K562 (cell line): ENCODE data around the gene ANXA1. TPM values are rescaled to one million over a fixed set of nuclear protein-coding genes. Genes with fewer than 3 reads are reported as not detected.
A peak's percentile ranks its signal among the peaks of the same experiment; 100 is the strongest.

Experiments used
- ATAC-seq: fragments of 200-7000 bp; cut with Tn5 transposase; 3 replicates; pipeline ENCODE4 v1.9.1; 2020; ENCODE audit warnings: moderate library complexity
- BruUV-seq: library from RNA; stranded (reverse); fragments of 400-500 nt; replicated peaks from 2 replicates; lab custom pipeline; 2021; lab: Mats Ljungman, UMichigan
- CTCF ChIA-PET: fragments of 300-600 bp; formaldehyde crosslinking; extraction: SDS; loops from one replicate; lab custom pipeline; 2021; ENCODE audit warnings: low intra/inter-chr PET ratio; lab: Yijun Ruan, JAX
- POLR2A ChIA-PET: fragments of 300-600, 350-650 bp; sonication (Branson Sonifier 250); formaldehyde crosslinking; extraction: SDS; loops from one replicate; lab custom pipeline; 2021; ENCODE audit warnings: antibody characterized with exemption, inconsistent platforms; lab: Yijun Ruan, JAX
- DNase-seq, 4 experiments: peaks; one replicate each; pipeline versions ENCODE4 v3.0.0 to v3.0.0-alpha.2; 2011 to 2018; ENCODE audit warnings: low spot score in 3 of 4, mixed read lengths in 3 of 4; ENCODE audit errors: extremely low read depth in 1 of 4
- FAIRE-seq: peaks from 2 replicates; lab custom pipeline; 2011; peaks lifted over from hg19 to GRCh38; lab: Jason Lieb, UNC
- H2AFZ ChIP-seq: 2 replicates; pipeline ENCODE4 v1.6.0; 2011; ENCODE audit warnings: low read depth, low read length, control low read depth, inconsistent platforms
- H3K27ac ChIP-seq: fragments of 200-600 bp; 3 replicates; pipeline ENCODE4 v1.8.0; 2011; ENCODE audit warnings: low read depth, mild to moderate bottlenecking, control low read depth, inconsistent platforms, low read length, moderate library complexity, mixed read lengths; ENCODE audit errors: extremely low read depth
- H3K27me3 ChIP-seq, 2 experiments: fragments of 300-600 bp in 1 of 2; 2 replicates in 1 of 2; 3 replicates in 1 of 2; pipeline versions ENCODE4 v1.6.0 to v1.8.0; 2011; ENCODE audit warnings: inconsistent platforms in 2 of 2, low read length in 2 of 2, mild to moderate bottlenecking in 1 of 2, mixed read lengths in 1 of 2, moderate library complexity in 1 of 2; ENCODE audit not compliant: control insufficient read depth in 2 of 2, insufficient read depth in 2 of 2
- H3K36me3 ChIP-seq: fragments of 300-600 bp; 3 replicates; pipeline ENCODE4 v1.8.0; 2011; ENCODE audit warnings: mild to moderate bottlenecking, low read length, inconsistent platforms; ENCODE audit not compliant: control insufficient read depth, insufficient read depth
- H3K4me1 ChIP-seq, 2 experiments: fragments of 200-600 bp in 1 of 2; replicated peaks in 1 of 2; 2 replicates in 1 of 2; 3 replicates in 1 of 2; pipeline versions ENCODE4 v1.5.1 to v1.8.0; 2011; ENCODE audit warnings: inconsistent platforms in 2 of 2, low read length in 2 of 2, mild to moderate bottlenecking in 1 of 2, mixed read lengths in 1 of 2, moderate library complexity in 1 of 2; ENCODE audit not compliant: control insufficient read depth in 2 of 2, insufficient read depth in 2 of 2
- H3K4me2 ChIP-seq: 2 replicates; pipeline ENCODE4 v1.6.1; 2011; ENCODE audit warnings: low read length, control low read depth, inconsistent platforms, mixed read lengths; ENCODE audit not compliant: insufficient read depth
- H3K4me3 ChIP-seq: fragments of 200-600 bp; sonication (generic), shearing (Covaris generic); 2 replicates; pipeline ENCODE4 v1.5.1; 2016; ENCODE audit warnings: control low read depth, inconsistent platforms
- H3K79me2 ChIP-seq: fragments of 200-600 bp; 3 replicates; pipeline ENCODE4 v1.8.0; 2011; ENCODE audit warnings: low read length, inconsistent platforms; ENCODE audit not compliant: control insufficient read depth, insufficient read depth
- H3K9ac ChIP-seq, 2 experiments: 2 replicates each; pipeline versions ENCODE4 v1.6.0 to v1.6.1; 2011; ENCODE audit warnings: low read depth in 2 of 2, low read length in 2 of 2, control low read depth in 1 of 2, inconsistent platforms in 1 of 2, mild to moderate bottlenecking in 1 of 2, mixed read lengths in 1 of 2; ENCODE audit not compliant: insufficient read depth in 1 of 2
- H3K9me1 ChIP-seq: one replicate; pipeline ENCODE4 v1.6.0; 2011; ENCODE audit warnings: inconsistent platforms, mild to moderate bottlenecking, low read length, moderate library complexity; ENCODE audit not compliant: control insufficient read depth, insufficient read depth
- H3K9me3 ChIP-seq: replicated peaks from 2 replicates; pipeline ENCODE4 v1.5.1; 2011; ENCODE audit warnings: low read depth, low read length, inconsistent platforms; ENCODE audit not compliant: control insufficient read depth, insufficient read depth
- H4K20me1 ChIP-seq: replicated peaks from 2 replicates; pipeline ENCODE4 v1.6.1; 2011; ENCODE audit warnings: low read length, inconsistent platforms, mixed read lengths; ENCODE audit not compliant: control insufficient read depth, insufficient read depth
- ARID1B ChIP-seq: fragments of 450-650 bp; IDR thresholded peaks from 2 replicates; pipeline ENCODE4 v1.6.1; 2016; ENCODE audit warnings: antibody characterized with exemption, mild to moderate bottlenecking, inconsistent platforms
- ATF7 ChIP-seq: fragments of 450-650 bp; IDR thresholded peaks from 2 replicates; pipeline ENCODE4 v1.7.1; 2014; ENCODE audit warnings: mild to moderate bottlenecking, moderate library complexity
- DACH1 ChIP-seq: fragments of 450-650 bp; IDR thresholded peaks from 2 replicates; pipeline ENCODE4 v1.6.1; 2018; ENCODE audit not compliant: partially characterized antibody
- EHMT2 ChIP-seq: fragments of 450-650 bp; IDR thresholded peaks from 2 replicates; pipeline ENCODE4 v1.6.1; 2018; ENCODE audit warnings: antibody characterized with exemption
- EP300 ChIP-seq: IDR thresholded peaks from 2 replicates; pipeline ENCODE4 v1.6.1; 2012; ENCODE audit warnings: low read length, improper control_type of control experiment
- GABPB2 ChIP-seq: fragments of 250-450 bp; sonication (Bioruptor Pico); conservative IDR thresholded peaks from 2 replicates; pipeline ENCODE4 v1.5.1; 2021; ENCODE audit warnings: mild to moderate bottlenecking
- HDAC1 ChIP-seq, 2 experiments: fragments of 450-650 bp; IDR thresholded peaks; 2 replicates each; pipeline ENCODE4 v1.6.1; 2016 to 2017; ENCODE audit warnings: inconsistent platforms in 1 of 2, mild to moderate bottlenecking in 1 of 2, moderate library complexity in 1 of 2
- MTF1 ChIP-seq: fragments of 250-450 bp; sonication (Bioruptor Pico); IDR thresholded peaks from 2 replicates; pipeline ENCODE4 v1.9.0; 2021; ENCODE audit warnings: moderate library complexity, mild to moderate bottlenecking, inconsistent platforms, borderline replicate concordance
- POLR2A ChIP-seq: fragments of 450-650 bp; conservative IDR thresholded peaks from 2 replicates; pipeline ENCODE4 v1.6.1; 2016
- SIRT6 ChIP-seq: IDR thresholded peaks from one replicate; pipeline ENCODE4 v1.6.1; 2012; ENCODE audit warnings: low read depth, mild to moderate bottlenecking, control low read depth, inconsistent platforms, low read length, moderate library complexity
- SMARCA4 ChIP-seq: fragments of 450-650 bp; IDR thresholded peaks from 2 replicates; pipeline ENCODE4 v1.6.1; 2016
- ZEB2 ChIP-seq: fragments of 450-650 bp; IDR thresholded peaks from 2 replicates; pipeline ENCODE4 v1.6.1; 2016
- WGBS: fragments of 100-300 bp; shearing (Covaris generic); methylation state at CpG from one replicate; pipeline ENCODE4 v1.1.6; 2016; ENCODE audit warnings: low coverage, mixed read lengths; ENCODE audit not compliant: insufficient coverage; ENCODE audit errors: missing lambda C conversion rate; 5-methylcytosine and 5-hydroxymethylcytosine counted together
- in situ Hi-C: fragments of 300-500 bp; cut with MboI; formaldehyde crosslinking; loops from 4 replicates; pipeline ENCODE4 v1.15.0; 2018; ENCODE audit warnings: inconsistent platforms, mixed read lengths
- intact Hi-C: fragments of 100-400 bp; cut with micrococcal nuclease; formaldehyde crosslinking; loops from 2 replicates; pipeline ENCODE4 v1.14.2; 2022
- polyA plus RNA-seq, 8 experiments: library from polyadenylated mRNA; depleted of rRNA in 4 of 8; stranded (reverse) in 5 of 8; unstranded in 3 of 8; fragments of >200 nt; fragmentation: Nextera tagmentation in 2 of 8; fragmentation: Illumina TruSeq in 1 of 8; extraction: Ambion mirVana in 2 of 8; extraction: Trizol in 1 of 8; gene quantifications; 2 replicates each; pipeline versions ENCODE4 v1.2.1 to v1.2.3, GENCODE V29; 2011 to 2014; ENCODE audit warnings: inconsistent platforms in 1 of 8, missing spikeins in 1 of 8
- total RNA-seq, 7 experiments: library from RNA; depleted of rRNA in 6 of 7; stranded (reverse); fragments of >200 nt in 6 of 7; fragmentation: Illumina TruSeq in 2 of 7; extraction: Trizol in 2 of 7; gene quantifications; 2 replicates each; pipeline versions ENCODE4 v1.2.1 to v1.2.3, GENCODE V29; 2011 to 2021; ENCODE audit warnings: low replicate concordance in 1 of 7
- TF ChIP-seq, protein P1 (sequence below), 2 experiments: fragments of 450-650 bp; IDR thresholded peaks; 2 replicates each; pipeline ENCODE4 v1.6.1; 2016
- TF ChIP-seq, protein P2 (sequence below), 2 experiments: fragments of 450-650 bp; IDR thresholded peaks; 2 replicates each; pipeline ENCODE4 v1.6.1; 2016; ENCODE audit warnings: mild to moderate bottlenecking in 2 of 2, borderline replicate concordance in 1 of 2, low read depth in 1 of 2, moderate library complexity in 1 of 2

ANXA1 gene
- total and polyA plus RNA-seq, 9 of the 15 experiments (the other 6 are each of a cell fraction or from before 2014, with no cell fraction given) = 406 to 1,298 (median 620) TPM

DNA sequence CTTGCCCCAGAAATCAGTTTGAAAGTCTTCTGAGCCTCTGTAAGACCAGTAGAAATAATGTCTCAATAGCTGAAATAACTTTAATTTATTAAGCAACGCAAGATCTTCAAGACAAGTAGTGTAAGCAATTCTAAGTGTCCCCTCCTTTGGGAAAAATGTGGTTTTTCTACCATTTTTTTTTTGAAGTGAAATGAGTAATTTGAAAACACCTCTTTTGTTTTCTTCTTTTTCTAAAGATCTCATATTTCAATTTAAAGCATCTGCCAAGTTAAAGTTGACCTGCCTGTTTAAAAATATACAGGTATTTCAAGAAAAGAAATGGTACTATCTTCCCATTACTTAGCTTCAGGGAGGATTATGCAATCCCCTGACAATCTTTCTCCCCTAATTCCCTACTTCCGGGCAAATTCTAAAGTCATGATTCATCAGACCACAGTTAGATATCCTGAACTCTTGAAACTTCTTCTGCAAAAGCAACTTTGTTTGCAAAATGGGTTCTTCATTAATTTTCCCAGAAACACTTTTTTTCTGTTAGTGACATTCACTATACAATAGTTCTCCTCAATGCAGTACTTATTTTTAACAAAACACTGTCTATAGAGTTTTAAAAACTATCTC is 7.8 kb upstream of the ANXA1 start:
- intact Hi-C loops = no loop called here
- H3K27me3 ChIP-seq = no peaks in the 10 kb centered on the region
- no peak overlapping the region; the same call in 1 of the 2 replicates for H3K4me2 ChIP-seq
- no peaks in the 10 kb centered on the region for H4K20me1 ChIP-seq
- H2AFZ ChIP-seq = peak overlapping the region; percentile 52
- no peak overlapping the region for H3K4me3 ChIP-seq
- DNase-seq (peak in 2 of 4 experiments; percentile 51 to 77), ATAC-seq (peak; percentile 67), FAIRE-seq (peak; percentile 85)
- H3K4me1 ChIP-seq = peaks cover 3 to 46% of the 10 kb centered on the region in 2 experiments; a peak in 4 of 5 replicates
- H3K27ac ChIP-seq = peak overlapping the region; percentile 69
- H3K79me2 ChIP-seq = no peaks in the 10 kb centered on the region
- H3K36me3 ChIP-seq = no peaks in the 10 kb centered on the region; the same call in 2 of the 3 replicates
- peak overlapping the region in 1 of 2 experiments; percentile 43; a peak in 2 of 4 replicates for H3K9ac ChIP-seq
- 8% methylated on average over 2 of the region's 2 CpGs for WGBS
- BruUV-seq = no TSS peak
- POLR2A ChIA-PET = interaction anchor here (1.0 to 2.5 kb wide), 3 partner anchors 9 to 11 kb away, joined by 3 to 11 read pairs (median 5); no protein-coding TSS in a partner anchor
- no peaks in the 10 kb centered on the region for H3K9me1 ChIP-seq
- no peaks in the 10 kb centered on the region for H3K9me3 ChIP-seq
- in situ Hi-C loops = no loop called here
- CTCF ChIA-PET = no interaction called here
- peak; percentile 71 for TF ChIP-seq DACH1
- peak in 1 of 2 experiments; percentile 57; a peak in 1 of 4 replicates for TF ChIP-seq HDAC1 (IDR thresholded peaks at IDR 0.05)
- TF ChIP-seq, protein P1, sequence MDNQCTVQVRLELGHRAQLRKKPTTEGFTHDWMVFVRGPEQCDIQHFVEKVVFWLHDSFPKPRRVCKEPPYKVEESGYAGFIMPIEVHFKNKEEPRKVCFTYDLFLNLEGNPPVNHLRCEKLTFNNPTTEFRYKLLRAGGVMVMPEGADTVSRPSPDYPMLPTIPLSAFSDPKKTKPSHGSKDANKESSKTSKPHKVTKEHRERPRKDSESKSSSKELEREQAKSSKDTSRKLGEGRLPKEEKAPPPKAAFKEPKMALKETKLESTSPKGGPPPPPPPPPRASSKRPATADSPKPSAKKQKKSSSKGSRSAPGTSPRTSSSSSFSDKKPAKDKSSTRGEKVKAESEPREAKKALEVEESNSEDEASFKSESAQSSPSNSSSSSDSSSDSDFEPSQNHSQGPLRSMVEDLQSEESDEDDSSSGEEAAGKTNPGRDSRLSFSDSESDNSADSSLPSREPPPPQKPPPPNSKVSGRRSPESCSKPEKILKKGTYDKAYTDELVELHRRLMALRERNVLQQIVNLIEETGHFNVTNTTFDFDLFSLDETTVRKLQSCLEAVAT (IDR thresholded peaks at IDR 0.05) = peak in 1 of 2 experiments; percentile 70; a peak in 1 of 4 replicates
- TF ChIP-seq SIRT6 = no peak
- peak; percentile 49; the same call in 1 of the 2 replicates for TF ChIP-seq EHMT2
- no peak for TF ChIP-seq MTF1
- peak; percentile 89 for TF ChIP-seq EP300
- peak; percentile 83 for TF ChIP-seq ARID1B
- TF ChIP-seq ATF7 = peak; percentile 86
- TF ChIP-seq POLR2A = no peak
- TF ChIP-seq ZEB2 = peak; percentile 23; the same call in 1 of the 2 replicates
- no peak for TF ChIP-seq GABPB2 (CRISPR knock-in tag)
- TF ChIP-seq, protein P2, sequence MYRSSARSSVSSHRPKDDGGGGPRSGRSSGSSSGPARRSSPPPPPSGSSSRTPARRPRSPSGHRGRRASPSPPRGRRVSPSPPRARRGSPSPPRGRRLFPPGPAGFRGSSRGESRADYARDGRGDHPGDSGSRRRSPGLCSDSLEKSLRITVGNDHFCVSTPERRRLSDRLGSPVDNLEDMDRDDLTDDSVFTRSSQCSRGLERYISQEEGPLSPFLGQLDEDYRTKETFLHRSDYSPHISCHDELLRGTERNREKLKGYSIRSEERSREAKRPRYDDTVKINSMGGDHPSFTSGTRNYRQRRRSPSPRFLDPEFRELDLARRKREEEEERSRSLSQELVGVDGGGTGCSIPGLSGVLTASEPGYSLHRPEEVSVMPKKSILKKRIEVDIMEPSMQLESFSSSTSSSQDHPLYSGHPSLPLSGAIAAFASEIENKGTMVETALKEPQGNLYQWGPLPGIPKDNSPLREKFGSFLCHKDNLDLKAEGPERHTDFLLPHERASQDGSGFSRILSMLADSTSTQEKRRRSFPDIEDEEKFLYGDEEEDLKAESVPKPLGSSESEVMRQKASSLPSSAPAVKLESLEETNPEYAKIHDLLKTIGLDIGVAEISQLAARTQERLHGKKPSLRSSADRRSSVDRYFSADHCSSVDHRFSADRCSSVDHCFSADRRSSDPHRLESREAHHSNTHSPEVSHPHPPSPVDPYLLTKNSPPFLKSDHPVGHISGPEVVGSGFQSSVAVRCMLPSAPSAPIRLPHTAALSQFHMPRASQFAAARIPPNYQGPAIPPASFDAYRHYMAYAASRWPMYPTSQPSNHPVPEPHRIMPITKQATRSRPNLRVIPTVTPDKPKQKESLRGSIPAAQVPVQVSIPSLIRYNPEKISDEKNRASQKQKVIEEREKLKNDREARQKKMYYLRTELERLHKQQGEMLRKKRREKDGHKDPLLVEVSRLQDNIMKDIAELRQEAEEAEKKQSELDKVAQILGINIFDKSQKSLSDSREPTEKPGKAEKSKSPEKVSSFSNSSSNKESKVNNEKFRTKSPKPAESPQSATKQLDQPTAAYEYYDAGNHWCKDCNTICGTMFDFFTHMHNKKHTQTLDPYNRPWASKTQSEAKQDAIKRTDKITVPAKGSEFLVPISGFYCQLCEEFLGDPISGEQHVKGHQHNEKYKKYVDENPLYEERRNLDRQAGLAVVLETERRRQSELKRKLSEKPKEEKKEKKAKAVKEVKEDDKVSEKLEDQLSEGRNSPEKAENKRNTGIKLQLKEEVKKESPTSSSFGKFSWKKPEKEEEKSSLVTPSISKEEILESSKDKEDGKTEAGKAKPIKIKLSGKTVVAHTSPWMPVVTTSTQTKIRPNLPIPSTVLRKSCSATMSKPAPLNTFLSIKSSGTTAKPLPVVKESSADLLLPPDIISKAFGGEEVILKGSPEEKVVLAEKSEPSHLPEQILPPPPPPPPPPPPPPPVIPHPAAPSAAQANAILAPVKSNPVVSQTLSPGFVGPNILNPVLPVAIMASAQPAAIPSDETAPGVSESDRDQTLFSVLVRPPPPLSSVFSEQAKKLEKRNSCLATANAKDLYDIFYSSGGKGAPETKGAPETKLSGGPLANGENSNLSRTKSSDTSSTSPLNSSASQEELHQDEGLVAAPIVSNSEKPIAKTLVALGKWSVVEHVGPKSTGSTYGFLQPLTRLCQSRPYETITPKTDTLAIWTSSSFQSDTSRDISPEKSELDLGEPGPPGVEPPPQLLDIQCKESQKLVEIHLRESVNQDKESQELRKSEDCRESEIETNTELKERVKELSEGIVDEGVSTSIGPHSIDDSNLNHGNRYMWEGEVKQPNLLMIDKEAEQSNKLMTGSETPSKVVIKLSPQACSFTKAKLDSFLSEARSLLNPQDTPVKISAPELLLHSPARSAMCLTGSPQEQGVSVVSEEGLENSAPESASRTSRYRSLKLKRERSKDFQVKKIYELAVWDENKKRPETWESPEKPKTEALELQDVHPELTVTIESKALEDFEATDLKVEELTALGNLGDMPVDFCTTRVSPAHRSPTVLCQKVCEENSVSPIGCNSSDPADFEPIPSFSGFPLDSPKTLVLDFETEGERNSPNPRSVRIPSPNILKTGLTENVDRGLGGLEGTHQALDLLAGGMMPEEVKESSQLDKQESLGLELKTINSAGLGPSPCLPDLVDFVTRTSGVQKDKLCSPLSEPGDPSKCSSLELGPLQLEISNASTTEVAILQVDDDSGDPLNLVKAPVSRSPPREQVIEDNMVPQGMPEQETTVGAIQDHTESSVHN (IDR thresholded peaks at IDR 0.05; ENCODE audit: borderline replicate concordance in 1 of 2, low read depth in 1 of 2) = peak in 1 of 2 experiments; percentile 71; a peak in 2 of 4 replicates
- peak; percentile 93 for TF ChIP-seq SMARCA4
